Lower lobe of right lung (tissue), 2 donors: ENCODE results near the gene TCL1B. TPM values are rescaled to one million over a fixed set of nuclear protein-coding genes. Genes with fewer than 3 reads are reported as not detected.

Source experiments
- ATAC-seq, 2 donors: fragments of 200-7000 bp; cut with Tn5 transposase; one replicate each; pipeline ENCODE4 v1.9.1; 2020 to 2022; ENCODE audit warnings: mild to moderate bottlenecking in 2 of 2, moderate library complexity in 2 of 2
- DNase-seq: peaks from one replicate; pipeline ENCODE4 v3.0.0-alpha.2; 2020
- H3K27ac ChIP-seq: fragments of 200-600 bp; one replicate; pipeline ENCODE4 v1.8.0; 2022
- H3K27me3 ChIP-seq: fragments of 200-600 bp; one replicate; pipeline ENCODE4 v1.8.0; 2022; ENCODE audit warnings: low read depth
- H3K36me3 ChIP-seq: fragments of 200-600 bp; one replicate; pipeline ENCODE4 v1.8.0; 2022; ENCODE audit warnings: mild to moderate bottlenecking
- H3K4me1 ChIP-seq: fragments of 200-600 bp; one replicate; pipeline ENCODE4 v1.8.0; 2022
- H3K4me3 ChIP-seq: fragments of 200-600 bp; one replicate; pipeline ENCODE4 v1.8.0; 2022; ENCODE audit warnings: mild to moderate bottlenecking
- H3K9me3 ChIP-seq: fragments of 200-600 bp; one replicate; pipeline ENCODE4 v1.8.0; 2022
- CTCF ChIP-seq: fragments of 200-600 bp; IDR thresholded peaks from one replicate; pipeline ENCODE4 v1.8.0; 2022; ENCODE audit warnings: antibody characterized with exemption, mild to moderate bottlenecking
- intact Hi-C: fragments of 100-400 bp; cut with DNase I; formaldehyde crosslinking; loops from one replicate; pipeline ENCODE4 v1.11.0; 2022
- total RNA-seq: library from RNA; stranded (reverse); fragmentation: NEBNext Ultra II Directional; extraction: Animal tissue kit (Norgen Biotek cat#: 25700); gene quantifications from one replicate; pipeline ENCODE4 v1.2.1, GENCODE V29; 2021
- donor health status: DM: no; HTN: yes; CAD: no; lungs with severe emphysema.

The TCL1B gene
- total RNA-seq, 1 donor from 2014 or later: not detected

GRCh38 chr14:95690815-95691214 is 4.6 kb downstream of the TCL1B start:
- DNase-seq: no peak
- Histone ChIP-seq H3K36me3 (no peaks in the 10 kb centered on the region), H3K9me3 (no peaks in the 10 kb centered on the region), H3K27ac (no peak overlapping the region), H3K4me1 (no peaks in the 10 kb centered on the region), H3K4me3 (no peak overlapping the region), H3K27me3 (peaks cover 6% of the 10 kb centered on the region)
- intact Hi-C loops: no loop called here
- ATAC-seq: no peak
- TF ChIP-seq CTCF: no peak

GRCh38 chr14:95691591-95691990 is 5.4 kb downstream of the TCL1B start:
- no peak for TF ChIP-seq CTCF
- DNase-seq (no peak), ATAC-seq (no peak)
- no peaks in the 10 kb centered on the region for H3K9me3 ChIP-seq
- peaks cover 4% of the 10 kb centered on the region for H3K27me3 ChIP-seq
- H3K4me1 ChIP-seq: no peaks in the 10 kb centered on the region
- H3K4me3 ChIP-seq: no peak overlapping the region
- intact Hi-C loops: no loop called here
- no peak overlapping the region for H3K27ac ChIP-seq
- H3K36me3 ChIP-seq: no peaks in the 10 kb centered on the region

GRCh38 chr14:95692109-95692508 is 5.9 kb downstream of the TCL1B start:
- Histone ChIP-seq H3K27me3 (peaks cover 4% of the 10 kb centered on the region), H3K36me3 (no peaks in the 10 kb centered on the region), H3K4me1 (no peaks in the 10 kb centered on the region), H3K9me3 (no peaks in the 10 kb centered on the region), H3K4me3 (no peak overlapping the region), H3K27ac (no peak overlapping the region)
- intact Hi-C loops: no loop called here
- no peak for TF ChIP-seq CTCF
- DNase-seq (no peak), ATAC-seq (no peak)

GRCh38 chr14:95695051-95695450 is 8.8 kb downstream of the TCL1B start:
- no peak for TF ChIP-seq CTCF
- Histone ChIP-seq H3K4me3 (no peak overlapping the region), H3K4me1 (no peaks in the 10 kb centered on the region), H3K36me3 (no peaks in the 10 kb centered on the region), H3K9me3 (no peaks in the 10 kb centered on the region), H3K27ac (no peak overlapping the region), H3K27me3 (peaks cover 4% of the 10 kb centered on the region)
- ATAC-seq (no peak), DNase-seq (no peak)
- intact Hi-C loops: no loop called here

GRCh38 chr14:95695913-95696312 is 9.7 kb downstream of the TCL1B start:
- no peak for TF ChIP-seq CTCF
- peaks cover 6% of the 10 kb centered on the region for H3K27me3 ChIP-seq
- no peak overlapping the region for H3K27ac ChIP-seq
- no peak overlapping the region for H3K4me3 ChIP-seq
- ATAC-seq: no peak
- no peak for DNase-seq
- intact Hi-C loops: no loop called here
- H3K36me3 ChIP-seq: no peaks in the 10 kb centered on the region
- H3K9me3 ChIP-seq: no peaks in the 10 kb centered on the region
- H3K4me1 ChIP-seq: no peaks in the 10 kb centered on the region

- Histone ChIP-seq H3K4me3 (no peak overlapping the region), H3K27me3 (peaks cover 15% of the 10 kb centered on the region), H3K27ac (no peak overlapping the region), H3K9me3 (no peaks in the 10 kb centered on the region), H3K36me3 (no peaks in the 10 kb centered on the region), H3K4me1 (no peaks in the 10 kb centered on the region)
- intact Hi-C loops: no loop called here
- no peak for TF ChIP-seq CTCF
- ATAC-seq (no peak), DNase-seq (no peak)
These were observed 10.5 kb downstream of the TCL1B start for GRCh38 chr14:95696741-95697140.
